Kidney (tissue), 14 donors: ENCODE measurements around the gene HDLBP. TPM values are rescaled to one million over a fixed set of nuclear protein-coding genes. Genes with fewer than 3 reads are reported as not detected.

Experiments used
- DNase-seq, 5 donors: peaks; one replicate each; pipeline ENCODE4 v3.0.0-alpha.2; 2013 to 2020
- FAIRE-seq: peaks from 2 replicates; lab custom pipeline; 2012; peaks lifted over from hg19 to GRCh38; lab: Jason Lieb, UNC
- H3K27ac ChIP-seq, 2 donors: one replicate each; pipeline ENCODE4 v1.7.0; 2013; ENCODE audit warnings: low read depth in 2 of 2, low read length in 2 of 2, inconsistent platforms in 1 of 2
- H3K27me3 ChIP-seq: one replicate; pipeline ENCODE4 v1.7.1; 2013; ENCODE audit warnings: low read length, inconsistent platforms; ENCODE audit not compliant: control insufficient read depth, insufficient read depth
- H3K36me3 ChIP-seq, 3 donors: one replicate each; pipeline versions ENCODE4 v1.7.0 to v1.7.1; 2013; ENCODE audit warnings: low read length in 3 of 3, control low read depth in 1 of 3, inconsistent platforms in 1 of 3; ENCODE audit not compliant: insufficient read depth in 3 of 3, control insufficient read depth in 2 of 3
- H3K4me1 ChIP-seq, 3 donors: one replicate each; pipeline versions ENCODE4 v1.7.0 to v1.7.1; 2013; ENCODE audit warnings: low read length in 3 of 3, inconsistent platforms in 1 of 3, low read depth in 1 of 3; ENCODE audit not compliant: control insufficient read depth in 2 of 3, insufficient read depth in 2 of 3
- H3K4me3 ChIP-seq, 3 donors: one replicate each; pipeline versions ENCODE4 v1.7.0 to v1.8.1; 2013; ENCODE audit warnings: low read length in 3 of 3, control low read depth in 1 of 3, inconsistent platforms in 1 of 3
- H3K9ac ChIP-seq, 3 donors: one replicate each; pipeline versions ENCODE4 v1.7.0 to v1.7.1; 2013; ENCODE audit warnings: low read length in 3 of 3, control low read depth in 1 of 3, inconsistent platforms in 1 of 3
- H3K9me3 ChIP-seq, 3 donors: one replicate each; pipeline versions ENCODE4 v1.7.0 to v1.7.1; 2013; ENCODE audit warnings: low read length in 3 of 3, control low read depth in 1 of 3, inconsistent platforms in 1 of 3; ENCODE audit not compliant: control insufficient read depth in 2 of 3, insufficient read depth in 1 of 3
- CTCF ChIP-seq: IDR thresholded peaks from 3 replicates; pipeline ENCODE4 v1.5.1; 2012; ENCODE audit warnings: mild to moderate bottlenecking, moderate library complexity, borderline replicate concordance; ENCODE audit not compliant: insufficient read depth; ENCODE audit errors: extremely low read depth
- intact Hi-C: fragments of 100-400 bp; cut with DNase I; formaldehyde crosslinking; loops from one replicate; pipeline ENCODE4 v1.11.1; 2022
- polyA plus RNA-seq: library from polyadenylated mRNA; stranded (reverse); fragments of 350-450 nt; fragmentation: Illumina TruSeq; extraction: RNeasy Lipid Tissue Mini Kit (QIAGEN cat#74804); gene quantifications from one replicate; pipeline ENCODE4 v1.2.3, GENCODE V29; 2014; ENCODE audit warnings: low read depth, low replicate concordance; ENCODE audit not compliant: insufficient read depth
- total RNA-seq: library from RNA; stranded (reverse); fragmentation: NEBNext Ultra II Directional; extraction: Animal tissue kit (Norgen Biotek cat#: 25700); gene quantifications from one replicate; pipeline ENCODE4 v1.2.1, GENCODE V29; 2021
- donor health status: control.
- donor health status: control.
- donor health status: control.
- donor health status: control.
- donor health status: control.
- donor health status: DM: yes; HTN: yes; CAD: no.
- donor health status: Normal renal cell carcinoma (clear cell type).

HDLBP gene
- total and polyA plus RNA-seq, 2 donors from 2014 or later = 256 to 356 TPM

GRCh38 chr2:241179899-241180298 lies 135.6 kb downstream of the HDLBP start:
- no peak for FAIRE-seq
- no peaks in the 10 kb centered on the region for H3K9me3 ChIP-seq
- TF ChIP-seq CTCF = no peak
- DNase-seq = peak in 1 of 5 donors; percentile 51
- intact Hi-C loops = no loop called here
- H3K4me3 ChIP-seq = no peak overlapping the region
- H3K27ac ChIP-seq = no peak overlapping the region
- no peaks in the 10 kb centered on the region for H3K27me3 ChIP-seq
- no peaks in the 10 kb centered on the region for H3K4me1 ChIP-seq
- peaks cover 3 to 28% (median 9%) of the 10 kb centered on the region in 3 donors for H3K36me3 ChIP-seq
- no peak overlapping the region for H3K9ac ChIP-seq

GRCh38 chr2:241178961-241179360 lies 136.5 kb downstream of the HDLBP start:
- Histone ChIP-seq H3K9me3 (no peaks in the 10 kb centered on the region), H3K27ac (no peak overlapping the region), H3K4me3 (no peak overlapping the region), H3K36me3 (peaks cover 3 to 28% (median 12%) of the 10 kb centered on the region in 3 donors), H3K4me1 (no peaks in the 10 kb centered on the region), H3K9ac (no peak overlapping the region), H3K27me3 (no peaks in the 10 kb centered on the region)
- no peak for FAIRE-seq
- DNase-seq = no peak
- intact Hi-C loops = no loop called here
- TF ChIP-seq CTCF = no peak

- no peaks in the 10 kb centered on the region for H3K9me3 ChIP-seq
- DNase-seq = no peak
- no peaks in the 10 kb centered on the region for H3K27me3 ChIP-seq
- H3K27ac ChIP-seq = no peak overlapping the region
- H3K4me1 ChIP-seq = no peaks in the 10 kb centered on the region
- no peak overlapping the region for H3K4me3 ChIP-seq
- intact Hi-C loops = no loop called here
- FAIRE-seq = no peak
- no peak overlapping the region for H3K9ac ChIP-seq
- no peak for TF ChIP-seq CTCF
- H3K36me3 ChIP-seq = peaks cover 3 to 25% (median 11%) of the 10 kb centered on the region in 3 donors
Observed at GRCh38 chr2:241177526-241178334, 137.7 kb downstream of the HDLBP start.

Other genes with a start within 250 kb of the HDLBP start
- 41.5 TPM for gene MTERF4, start 213.4 kb downstream of the HDLBP start, total RNA-seq
- gene MTERF4, start 213.4 kb downstream of the HDLBP start, polyA plus RNA-seq = 24.3 TPM
- gene PASK, start 166.2 kb downstream of the HDLBP start, total RNA-seq = 26.0 TPM
- 3.1 TPM for gene PASK, start 166.2 kb downstream of the HDLBP start, polyA plus RNA-seq
- 64.6 TPM for gene PPP1R7, start 165.2 kb downstream of the HDLBP start, total RNA-seq
- gene PPP1R7, start 165.2 kb downstream of the HDLBP start, polyA plus RNA-seq = 94.9 TPM
- gene ANO7, start 127.0 kb downstream of the HDLBP start, total RNA-seq = 1.9 TPM
- gene ANO7, start 127.0 kb downstream of the HDLBP start, polyA plus RNA-seq = 1.1 TPM
- 435 TPM for gene SEPTIN2, start 253 bp upstream of the HDLBP start, total RNA-seq
- 187 TPM for gene SEPTIN2, start 253 bp upstream of the HDLBP start, polyA plus RNA-seq
- gene FARP2, start 40.6 kb upstream of the HDLBP start, total RNA-seq = 50.5 TPM
- 20.3 TPM for gene FARP2, start 40.6 kb upstream of the HDLBP start, polyA plus RNA-seq
- gene STK25, start 192.9 kb upstream of the HDLBP start, total RNA-seq = 151 TPM
- gene STK25, start 192.9 kb upstream of the HDLBP start, polyA plus RNA-seq = 119 TPM
- gene BOK, start 243.1 kb upstream of the HDLBP start, total RNA-seq = 28.8 TPM
- gene BOK, start 243.1 kb upstream of the HDLBP start, polyA plus RNA-seq = 22.9 TPM